DMS 273 (cell line): ENCODE data around the gene PTGFRN.
"Not testable (repeated sequence)": the region's sequence is repeated elsewhere in the genome, so short reads cannot be mapped to it uniquely, and the experiment has no call there.

Source experiments
- DNase-seq: peaks from one replicate; lab custom pipeline; 2025; ENCODE audit not compliant: unreplicated experiment; lab: John Stamatoyannopoulos, UW

PTGFRN gene

GRCh38 chr1:116971258-116971860 lies 61.6 kb downstream of the PTGFRN start:
- DNase-seq = peak; percentile 11

GRCh38 chr1:116971965-116972673 lies 62.4 kb downstream of the PTGFRN start:
- DNase-seq = no peak

- DNase-seq = no peak
These were observed 62.9 kb downstream of the PTGFRN start for GRCh38 chr1:116972674-116973030.

GRCh38 chr1:116980309-116980708 lies 70.6 kb downstream of the PTGFRN start:
- DNase-seq = not testable (repeated sequence)

DNA sequence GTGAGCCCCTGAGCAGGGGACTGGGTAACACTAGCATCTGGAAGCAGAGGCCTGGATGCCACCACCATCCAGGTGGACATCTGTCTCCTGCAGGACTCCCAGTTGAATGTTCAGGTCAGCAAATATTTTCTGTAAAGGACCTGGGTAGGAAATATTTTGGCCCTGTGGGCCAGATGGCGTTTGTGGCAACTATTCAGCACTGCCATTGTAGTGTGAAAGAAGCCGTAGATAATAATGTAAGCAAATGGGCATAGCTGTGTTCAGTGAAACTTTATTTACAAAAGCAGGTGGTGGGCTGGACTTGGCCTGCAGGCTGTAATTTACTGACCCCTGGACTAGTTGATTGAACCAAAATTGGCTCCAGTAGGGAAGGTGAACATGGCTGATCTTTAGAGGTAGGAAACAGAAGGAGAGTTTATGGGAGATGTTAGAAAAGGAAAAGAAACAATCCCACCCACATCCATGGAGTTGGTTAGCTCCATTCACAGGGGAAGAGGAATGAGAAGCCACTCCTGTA lies 71.9 kb downstream of the PTGFRN start:
- DNase-seq = peak; percentile 66

DNA sequence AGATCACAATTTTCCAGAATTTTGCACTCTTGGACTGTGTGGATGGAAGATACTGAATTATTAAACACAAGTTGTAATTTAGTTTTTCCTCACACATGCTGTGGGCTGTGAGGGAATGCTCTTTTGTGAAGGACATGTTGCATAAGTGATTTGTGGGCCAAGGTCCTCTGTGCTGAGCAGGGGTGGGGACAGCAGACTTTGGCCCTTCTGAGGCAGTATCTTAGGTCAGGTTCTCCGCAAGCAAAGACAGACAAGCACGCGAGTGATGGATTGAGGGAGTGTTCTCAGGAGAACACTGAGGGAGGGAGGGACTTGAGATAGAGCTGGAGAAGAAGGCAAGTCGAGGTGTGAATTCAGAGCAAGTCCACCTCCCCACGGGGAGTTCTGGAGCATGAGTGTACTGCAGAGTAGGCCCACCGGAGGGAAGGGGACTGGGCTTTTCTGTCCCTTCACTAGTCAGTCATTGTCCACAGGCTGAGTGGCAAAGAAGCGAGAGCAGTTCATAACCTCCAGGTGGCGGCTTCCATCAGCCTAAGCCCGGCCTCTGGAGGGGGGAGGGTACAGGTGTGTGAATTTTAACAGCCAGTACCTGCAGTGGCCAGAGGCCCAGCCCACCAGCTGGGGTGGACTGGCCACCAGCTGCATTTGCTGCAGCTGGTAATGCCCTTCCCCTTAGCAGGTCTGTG lies 72.7 kb downstream of the PTGFRN start:
- peak; percentile 33 for DNase-seq

DNA sequence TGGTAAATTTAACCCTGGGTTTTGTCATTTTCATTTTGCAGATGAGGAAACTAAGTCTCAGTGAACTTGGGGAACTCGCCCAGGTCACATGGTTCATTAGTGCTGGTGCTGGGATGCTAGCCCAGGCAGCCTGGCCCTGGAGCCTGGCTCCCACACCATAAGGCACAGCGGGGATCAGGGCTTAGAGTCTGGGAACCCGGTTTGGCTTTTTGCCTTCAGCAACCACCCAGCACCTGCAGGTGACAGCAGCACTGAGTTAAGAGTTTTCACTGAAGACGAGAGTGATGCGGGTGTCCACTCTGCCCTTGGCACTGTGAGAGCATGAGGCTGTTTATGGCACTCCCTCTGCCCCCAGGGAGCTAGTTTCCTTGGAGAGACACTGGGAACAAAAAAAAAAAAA lies 73.4 kb downstream of the PTGFRN start:
- DNase-seq = peak; percentile 84

DNA sequence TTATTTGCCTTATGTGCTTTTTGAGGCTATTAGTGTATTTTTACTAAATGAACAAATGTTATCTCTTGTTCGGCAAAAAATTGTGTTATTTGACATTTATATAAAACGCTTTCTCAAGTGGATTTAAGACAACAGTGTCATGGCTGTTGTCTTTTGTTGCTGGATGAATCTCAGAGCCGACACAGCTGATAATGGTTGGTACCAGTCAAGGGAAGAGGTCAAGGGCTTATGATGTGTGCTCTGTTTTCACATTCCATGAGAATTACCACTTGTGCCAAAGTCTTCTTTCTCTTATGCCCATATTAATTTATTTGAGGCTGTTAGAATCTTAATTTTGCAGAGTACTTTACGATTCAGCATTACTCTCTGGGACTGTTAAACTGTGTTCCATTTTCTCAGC lies 74.0 kb downstream of the PTGFRN start:
- no peak for DNase-seq

GRCh38 chr1:116984406-116985160 lies 74.9 kb downstream of the PTGFRN start:
- DNase-seq = no peak

- no peak for DNase-seq
These were observed 76.9 kb downstream of the PTGFRN start for GRCh38 chr1:116986421-116987255.

DNA sequence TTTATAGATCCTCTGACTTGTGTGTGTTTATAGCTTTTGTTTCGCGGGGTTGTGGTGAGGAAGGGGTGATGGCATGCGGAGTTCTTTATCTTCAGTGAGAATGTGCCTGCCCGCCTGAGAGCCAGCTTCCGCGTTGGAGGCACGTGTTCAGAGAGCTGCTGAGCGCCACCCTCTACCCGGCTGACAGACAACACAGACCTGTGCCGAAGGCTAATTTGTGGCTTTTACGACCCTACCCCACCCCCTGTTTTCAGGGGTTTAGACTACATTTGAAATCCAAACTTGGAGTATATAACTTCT lies 77.5 kb downstream of the PTGFRN start:
- no peak for DNase-seq

- peak; percentile 44 for DNase-seq
These were observed 78.5 kb downstream of the PTGFRN start for GRCh38 chr1:116988248-116988647.

GRCh38 chr1:116988908-116989307 lies 79.2 kb downstream of the PTGFRN start:
- DNase-seq = peak; percentile 66

DNA sequence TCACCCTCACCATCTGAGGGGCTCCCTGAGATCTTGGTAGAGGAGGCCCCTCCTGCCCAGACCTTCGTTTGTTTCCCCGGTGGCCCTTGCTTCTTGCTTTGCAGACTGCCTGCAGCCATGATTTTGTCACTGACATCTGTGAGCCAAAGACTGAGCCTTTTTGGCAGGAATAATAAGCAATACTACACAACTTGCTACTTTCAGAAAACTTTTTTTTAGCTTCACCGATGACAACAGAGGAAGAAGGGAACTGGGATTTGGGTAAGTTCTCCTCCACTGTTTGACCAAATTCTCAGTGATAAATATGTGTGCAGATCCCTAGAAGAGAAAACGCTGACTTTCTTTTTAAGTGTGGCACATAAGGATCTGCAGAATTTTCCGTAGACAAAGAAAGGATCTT lies 80.1 kb downstream of the PTGFRN start:
- peak; percentile 26 for DNase-seq

DNA sequence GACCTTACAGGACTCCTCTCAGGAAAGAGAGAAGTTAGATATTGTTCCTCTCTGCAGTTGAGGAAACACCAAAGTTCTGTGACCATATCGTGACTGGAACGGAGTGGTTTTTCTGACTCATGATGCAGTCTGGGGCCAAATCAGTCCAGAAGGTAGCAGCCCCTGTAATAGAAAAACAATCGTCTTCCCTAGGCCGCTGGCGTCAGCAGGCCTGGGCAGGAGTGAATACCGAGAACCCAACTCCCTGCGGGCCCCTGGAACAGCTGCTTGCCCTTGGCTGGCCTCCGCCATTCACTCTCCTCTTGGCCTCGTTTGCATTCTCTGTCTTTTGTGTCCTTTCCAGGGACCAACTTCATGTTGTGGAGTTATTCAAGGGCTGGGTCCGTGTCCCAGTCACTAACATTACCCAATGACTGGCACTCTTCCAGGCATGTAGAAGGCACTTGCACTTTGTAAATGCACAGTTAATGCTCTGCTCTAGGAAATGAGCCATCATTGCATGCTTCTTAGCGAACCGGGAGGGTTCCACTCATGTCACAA lies 81.0 kb downstream of the PTGFRN start:
- DNase-seq = peak; percentile 97

DNA sequence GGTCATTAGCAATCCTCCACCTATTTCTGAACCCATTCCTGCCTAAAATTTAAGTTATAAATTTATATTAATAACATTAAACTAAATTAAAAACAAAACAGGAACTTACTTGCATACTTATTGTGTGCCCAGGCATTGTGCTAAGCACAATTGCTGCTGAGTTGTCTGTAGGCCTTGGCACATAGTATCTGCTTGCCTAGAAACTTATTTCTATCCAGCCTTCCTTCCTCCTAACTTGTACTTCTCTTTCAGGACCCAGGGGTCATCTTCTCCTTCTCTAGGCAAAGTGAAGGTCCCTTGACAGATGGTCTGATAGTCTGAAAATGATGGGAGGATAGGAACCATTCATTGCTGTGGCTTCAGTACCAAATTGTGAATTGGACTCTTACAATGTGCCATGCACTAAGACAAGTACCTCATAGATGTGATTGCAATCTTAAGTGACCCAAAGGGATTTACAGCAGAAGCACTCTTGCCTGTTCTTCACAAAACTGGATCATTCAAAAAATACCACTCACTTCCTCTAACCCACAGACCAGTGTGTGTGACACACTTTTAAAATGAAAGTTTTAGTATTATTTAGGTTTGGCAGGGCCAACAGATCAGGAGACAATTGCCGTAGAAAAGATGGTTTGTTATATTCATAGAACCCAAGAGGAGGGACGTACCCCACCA lies 81.6 kb downstream of the PTGFRN start:
- peak; percentile 41 for DNase-seq

DNA sequence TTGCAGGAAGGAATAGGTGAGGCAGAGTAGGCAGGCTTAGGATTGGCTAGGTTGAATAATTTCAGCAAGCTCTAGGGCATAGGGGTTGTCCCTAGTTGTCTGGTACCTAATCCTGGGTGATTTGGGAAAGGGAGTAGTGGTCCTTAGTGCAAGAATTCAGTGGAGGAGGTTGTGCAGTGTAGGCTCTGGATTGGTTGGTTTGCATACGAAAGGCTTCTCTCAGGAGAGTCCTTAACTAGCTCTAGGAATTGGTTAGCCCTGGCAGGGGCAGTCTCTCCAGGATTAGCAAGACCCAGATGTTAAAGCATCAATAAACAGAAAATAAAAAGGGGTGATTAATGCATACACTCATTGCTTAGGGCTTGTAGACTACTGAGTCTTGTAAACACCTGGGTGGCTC lies 82.2 kb downstream of the PTGFRN start:
- DNase-seq = no peak

GRCh38 chr1:116993286-116993685 lies 83.6 kb downstream of the PTGFRN start:
- DNase-seq = no peak

DNA sequence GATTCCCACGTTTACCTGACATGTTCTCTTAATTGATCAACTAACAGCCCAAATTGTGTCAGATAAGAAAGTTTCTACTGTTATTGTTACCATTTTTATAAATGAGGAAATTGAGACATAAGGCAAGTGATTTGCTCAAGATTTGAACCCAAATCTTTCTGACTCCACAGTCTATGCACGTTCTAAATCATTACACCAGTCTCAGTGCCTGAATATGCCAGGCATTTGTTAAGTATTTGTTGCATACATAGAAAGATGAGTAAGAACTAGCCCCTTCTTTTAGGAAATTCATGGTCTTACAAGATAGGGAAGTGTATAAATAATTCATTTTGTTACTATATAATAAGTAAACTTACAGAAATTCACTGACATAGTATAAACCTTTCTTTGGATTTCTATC lies 84.7 kb downstream of the PTGFRN start:
- DNase-seq = no peak

- no peak for DNase-seq
These were observed 87.3 kb downstream of the PTGFRN start for GRCh38 chr1:116997066-116997465.
